ENCODE results near the gene HECTD1. TPM values are rescaled to one million over a fixed set of nuclear protein-coding genes. Genes with fewer than 3 reads are reported as not detected.

The HECTD1 gene
- polyA plus RNA-seq, 1 of the 3 experiments (the other 2 are of a cell fraction), result 43.2 TPM

DNA sequence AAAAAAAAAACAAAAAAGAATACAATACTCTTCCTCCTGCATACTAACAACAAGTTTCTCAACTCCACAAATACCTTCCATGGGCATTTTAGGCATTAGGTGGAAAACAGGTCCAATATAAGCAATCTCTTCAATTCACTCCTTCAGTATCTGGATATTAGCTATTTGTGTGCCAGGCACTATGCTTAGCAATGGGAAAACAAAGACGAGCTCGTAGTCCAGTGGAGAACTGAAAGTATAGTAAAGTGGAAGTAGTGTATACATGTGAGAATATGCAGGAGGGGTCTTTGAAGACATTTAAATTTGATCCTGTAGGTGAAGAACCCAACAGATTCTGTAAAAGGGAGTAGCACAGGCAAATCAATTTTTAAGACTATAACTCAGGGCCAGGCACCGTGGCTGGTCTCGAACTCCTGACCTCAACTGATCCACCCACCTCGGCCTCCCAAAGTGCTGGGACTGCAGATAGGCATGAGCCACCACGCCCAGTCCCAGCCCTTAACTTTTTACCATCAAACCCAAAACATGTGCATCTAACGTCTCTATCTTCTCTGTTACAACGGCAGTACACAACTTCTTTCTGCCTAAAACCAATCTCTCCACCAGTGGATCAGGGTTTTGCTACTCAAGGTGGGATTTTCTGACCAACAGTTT is 10.6 kb downstream of the HECTD1 start:
- ChIA-PET CTCF (no interaction called here), POLR2A (interaction anchor here (0.7 kb wide), 1 partner anchor 27 kb away, joined by 3 read pairs; no protein-coding TSS in a partner anchor)
- H3K9ac ChIP-seq, result no peak overlapping the region
- no peak for DNase-seq
- peaks cover 58% of the 10 kb centered on the region for H3F3A ChIP-seq (replicated peaks; ENCODE audit: insufficient read depth)
- H3K9me3 ChIP-seq, result no peaks in the 10 kb centered on the region
- peaks cover 0 to 31% of the 10 kb centered on the region in 2 experiments; a peak in 3 of 4 replicates for H3K4me1 ChIP-seq (ENCODE audit: control insufficient read depth in 1 of 2, insufficient read depth in 2 of 2, low read depth in 1 of 2, low read length in 1 of 2)
- H3K27me3 ChIP-seq (ENCODE audit: insufficient read depth), result no peaks in the 10 kb centered on the region
- WGBS (ENCODE audit: low lambda C conversion rate), result 96% methylated on average over 8 of the region's 8 CpGs
- peak overlapping the region in 1 of 2 experiments; percentile 91; a peak in 2 of 4 replicates for H3K27ac ChIP-seq (ENCODE audit: low read depth in 2 of 2, low read length in 1 of 2)
- H2AFZ ChIP-seq (ENCODE audit: low read depth), result no peak overlapping the region
- no peak overlapping the region for H3K4me2 ChIP-seq
- no peak overlapping the region for H3K4me3 ChIP-seq (ENCODE audit: low read depth in 2 of 2, low read length in 1 of 2)
- TF ChIP-seq EP300 (IDR thresholded peaks at IDR 0.05; ENCODE audit: borderline replicate concordance in 1 of 2, low read depth in 1 of 2, low read length in 1 of 2), result no peak
- no peaks in the 10 kb centered on the region for H3K9me2 ChIP-seq
- H3K36me3 ChIP-seq (replicated peaks in 1 of 2; ENCODE audit: control insufficient read depth in 1 of 2, insufficient read depth in 2 of 2, low read length in 1 of 2), result peaks cover 0 to 45% of the 10 kb centered on the region in 2 experiments
- H3K79me2 ChIP-seq (ENCODE audit: insufficient read depth), result peaks cover 83% of the 10 kb centered on the region
- peaks cover 31% of the 10 kb centered on the region for H4K20me1 ChIP-seq (ENCODE audit: insufficient read depth)

DNA sequence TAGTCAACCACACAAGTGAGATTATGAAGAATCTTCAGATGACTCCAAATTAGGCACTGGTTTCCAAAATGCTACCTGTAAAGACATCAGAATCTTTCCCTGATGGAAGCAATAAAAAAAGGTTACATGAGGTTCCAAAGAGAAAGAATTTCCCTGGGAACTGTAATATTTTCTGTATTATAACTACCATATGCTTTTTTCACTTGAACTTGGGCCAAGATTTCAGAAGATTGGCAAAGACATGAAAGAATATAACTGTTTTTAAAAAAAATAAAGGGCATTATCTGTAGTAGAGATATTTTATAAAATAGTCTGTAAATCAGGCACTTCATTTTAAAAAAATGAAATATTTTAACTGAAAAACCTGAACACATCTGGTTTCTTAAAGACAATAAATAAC is 12.9 kb downstream of the HECTD1 start:
- H3K4me2 ChIP-seq, result peak overlapping the region; percentile 69; the same call in 1 of the 2 replicates
- peaks cover 45% of the 10 kb centered on the region for H3F3A ChIP-seq (replicated peaks; ENCODE audit: insufficient read depth)
- ChIA-PET POLR2A (interaction anchor here (1.1 kb wide), 1 partner anchor 13 kb away, joined by 3 read pairs; the partner anchor contains the start of gene HECTD1), CTCF (interaction anchor here (1.1 kb wide), 1 partner anchor 13 kb away, joined by 4 read pairs; the partner anchor contains the start of gene HECTD1)
- H2AFZ ChIP-seq (ENCODE audit: low read depth), result no peak overlapping the region
- DNase-seq, result no peak
- no peaks in the 10 kb centered on the region for H3K9me2 ChIP-seq
- peaks cover 34% of the 10 kb centered on the region for H4K20me1 ChIP-seq (ENCODE audit: insufficient read depth)
- no peak overlapping the region for H3K4me3 ChIP-seq (ENCODE audit: low read depth in 2 of 2, low read length in 1 of 2)
- peak overlapping the region; percentile 11; the same call in 1 of the 2 replicates for H3K9ac ChIP-seq
- peaks cover 0 to 23% of the 10 kb centered on the region in 2 experiments; a peak in 3 of 4 replicates for H3K4me1 ChIP-seq (ENCODE audit: control insufficient read depth in 1 of 2, insufficient read depth in 2 of 2, low read depth in 1 of 2, low read length in 1 of 2)
- peak overlapping the region; percentile 25 to 91; a peak in 3 of 4 replicates for H3K27ac ChIP-seq (ENCODE audit: low read depth in 2 of 2, low read length in 1 of 2)
- peaks cover 85% of the 10 kb centered on the region for H3K79me2 ChIP-seq (ENCODE audit: insufficient read depth)
- no peaks in the 10 kb centered on the region for H3K27me3 ChIP-seq (ENCODE audit: insufficient read depth)
- TF ChIP-seq ELF1 (IDR thresholded peaks at IDR 0.05) (no peak), TCF12 (IDR thresholded peaks at IDR 0.05) (peak; percentile 29), NFIC (IDR thresholded peaks at IDR 0.05; ENCODE audit: borderline replicate concordance) (peak; percentile 53; the same call in 1 of the 2 replicates)
- peaks cover 0 to 39% of the 10 kb centered on the region in 2 experiments for H3K36me3 ChIP-seq (replicated peaks in 1 of 2; ENCODE audit: control insufficient read depth in 1 of 2, insufficient read depth in 2 of 2, low read length in 1 of 2)
- no peaks in the 10 kb centered on the region for H3K9me3 ChIP-seq

DNA sequence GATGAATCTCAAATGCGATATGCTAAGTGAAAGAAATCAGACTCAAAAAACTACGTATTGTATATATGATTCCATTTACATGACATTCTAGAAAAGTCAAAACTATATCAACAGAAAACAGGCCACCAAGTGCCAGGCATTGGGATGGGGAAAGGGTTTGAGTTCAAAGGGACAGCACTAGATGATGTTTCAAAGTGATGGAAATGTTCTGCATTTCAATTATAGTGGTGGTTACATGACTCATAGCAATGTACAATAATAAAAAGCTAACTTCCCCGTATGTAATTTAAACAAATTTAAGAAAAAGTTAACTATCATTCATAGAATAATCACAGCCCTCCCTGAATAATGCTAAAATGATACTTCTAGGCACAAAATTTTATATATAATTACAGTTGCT is 13.5 kb downstream of the HECTD1 start:
- ChIA-PET CTCF (interaction anchor here (1.1 kb wide), 1 partner anchor 14 kb away, joined by 4 read pairs; the partner anchor contains the start of gene HECTD1), POLR2A (no interaction called here)
- H3K9me2 ChIP-seq, result no peaks in the 10 kb centered on the region
- 63% methylated on average over 3 of the region's 3 CpGs for WGBS (ENCODE audit: low lambda C conversion rate)
- H3K4me3 ChIP-seq (ENCODE audit: low read depth in 2 of 2, low read length in 1 of 2), result no peak overlapping the region
- H2AFZ ChIP-seq (ENCODE audit: low read depth), result no peak overlapping the region
- H3K27me3 ChIP-seq (ENCODE audit: insufficient read depth), result no peaks in the 10 kb centered on the region
- peaks cover 0 to 39% of the 10 kb centered on the region in 2 experiments for H3K36me3 ChIP-seq (replicated peaks in 1 of 2; ENCODE audit: control insufficient read depth in 1 of 2, insufficient read depth in 2 of 2, low read length in 1 of 2)
- DNase-seq, result no peak
- H3K27ac ChIP-seq (ENCODE audit: low read depth in 2 of 2, low read length in 1 of 2), result peak overlapping the region; percentile 25 to 91; a peak in 3 of 4 replicates
- H3F3A ChIP-seq (replicated peaks; ENCODE audit: insufficient read depth), result peaks cover 45% of the 10 kb centered on the region
- H3K9me3 ChIP-seq, result no peaks in the 10 kb centered on the region
- peaks cover 85% of the 10 kb centered on the region for H3K79me2 ChIP-seq (ENCODE audit: insufficient read depth)
- TF ChIP-seq, protein P1, sequence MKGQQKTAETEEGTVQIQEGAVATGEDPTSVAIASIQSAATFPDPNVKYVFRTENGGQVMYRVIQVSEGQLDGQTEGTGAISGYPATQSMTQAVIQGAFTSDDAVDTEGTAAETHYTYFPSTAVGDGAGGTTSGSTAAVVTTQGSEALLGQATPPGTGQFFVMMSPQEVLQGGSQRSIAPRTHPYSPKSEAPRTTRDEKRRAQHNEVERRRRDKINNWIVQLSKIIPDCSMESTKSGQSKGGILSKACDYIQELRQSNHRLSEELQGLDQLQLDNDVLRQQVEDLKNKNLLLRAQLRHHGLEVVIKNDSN (IDR thresholded peaks at IDR 0.05; ENCODE audit: borderline replicate concordance, low read depth), result no peak
- no peak for TF ChIP-seq EZH2phosphoT487 (IDR thresholded peaks at IDR 0.05; ENCODE audit: borderline replicate concordance, low read depth)
- TF ChIP-seq, protein P2, sequence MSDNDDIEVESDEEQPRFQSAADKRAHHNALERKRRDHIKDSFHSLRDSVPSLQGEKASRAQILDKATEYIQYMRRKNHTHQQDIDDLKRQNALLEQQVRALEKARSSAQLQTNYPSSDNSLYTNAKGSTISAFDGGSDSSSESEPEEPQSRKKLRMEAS (IDR thresholded peaks at IDR 0.05; ENCODE audit: low read depth), result no peak
- TF ChIP-seq, protein P3, sequence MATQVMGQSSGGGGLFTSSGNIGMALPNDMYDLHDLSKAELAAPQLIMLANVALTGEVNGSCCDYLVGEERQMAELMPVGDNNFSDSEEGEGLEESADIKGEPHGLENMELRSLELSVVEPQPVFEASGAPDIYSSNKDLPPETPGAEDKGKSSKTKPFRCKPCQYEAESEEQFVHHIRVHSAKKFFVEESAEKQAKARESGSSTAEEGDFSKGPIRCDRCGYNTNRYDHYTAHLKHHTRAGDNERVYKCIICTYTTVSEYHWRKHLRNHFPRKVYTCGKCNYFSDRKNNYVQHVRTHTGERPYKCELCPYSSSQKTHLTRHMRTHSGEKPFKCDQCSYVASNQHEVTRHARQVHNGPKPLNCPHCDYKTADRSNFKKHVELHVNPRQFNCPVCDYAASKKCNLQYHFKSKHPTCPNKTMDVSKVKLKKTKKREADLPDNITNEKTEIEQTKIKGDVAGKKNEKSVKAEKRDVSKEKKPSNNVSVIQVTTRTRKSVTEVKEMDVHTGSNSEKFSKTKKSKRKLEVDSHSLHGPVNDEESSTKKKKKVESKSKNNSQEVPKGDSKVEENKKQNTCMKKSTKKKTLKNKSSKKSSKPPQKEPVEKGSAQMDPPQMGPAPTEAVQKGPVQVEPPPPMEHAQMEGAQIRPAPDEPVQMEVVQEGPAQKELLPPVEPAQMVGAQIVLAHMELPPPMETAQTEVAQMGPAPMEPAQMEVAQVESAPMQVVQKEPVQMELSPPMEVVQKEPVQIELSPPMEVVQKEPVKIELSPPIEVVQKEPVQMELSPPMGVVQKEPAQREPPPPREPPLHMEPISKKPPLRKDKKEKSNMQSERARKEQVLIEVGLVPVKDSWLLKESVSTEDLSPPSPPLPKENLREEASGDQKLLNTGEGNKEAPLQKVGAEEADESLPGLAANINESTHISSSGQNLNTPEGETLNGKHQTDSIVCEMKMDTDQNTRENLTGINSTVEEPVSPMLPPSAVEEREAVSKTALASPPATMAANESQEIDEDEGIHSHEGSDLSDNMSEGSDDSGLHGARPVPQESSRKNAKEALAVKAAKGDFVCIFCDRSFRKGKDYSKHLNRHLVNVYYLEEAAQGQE (IDR thresholded peaks at IDR 0.05; ENCODE audit: low read depth, low read length), result no peak
- TF ChIP-seq, protein P4, sequence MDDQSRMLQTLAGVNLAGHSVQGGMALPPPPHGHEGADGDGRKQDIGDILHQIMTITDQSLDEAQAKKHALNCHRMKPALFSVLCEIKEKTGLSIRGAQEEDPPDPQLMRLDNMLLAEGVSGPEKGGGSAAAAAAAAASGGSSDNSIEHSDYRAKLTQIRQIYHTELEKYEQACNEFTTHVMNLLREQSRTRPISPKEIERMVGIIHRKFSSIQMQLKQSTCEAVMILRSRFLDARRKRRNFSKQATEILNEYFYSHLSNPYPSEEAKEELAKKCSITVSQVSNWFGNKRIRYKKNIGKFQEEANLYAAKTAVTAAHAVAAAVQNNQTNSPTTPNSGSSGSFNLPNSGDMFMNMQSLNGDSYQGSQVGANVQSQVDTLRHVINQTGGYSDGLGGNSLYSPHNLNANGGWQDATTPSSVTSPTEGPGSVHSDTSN (IDR thresholded peaks at IDR 0.05), result peak; percentile 8; the same call in 1 of the 2 replicates
- no peak for TF ChIP-seq MXI1 (IDR thresholded peaks at IDR 0.05; ENCODE audit: low read depth, low read length)
- no peak for TF ChIP-seq RAD21 (IDR thresholded peaks at IDR 0.05; ENCODE audit: low read length)
- peak; percentile 41; the same call in 1 of the 2 replicates for TF ChIP-seq FOSL2 (IDR thresholded peaks at IDR 0.05; ENCODE audit: borderline replicate concordance, low read depth)
- no peak for TF ChIP-seq SMC3 (IDR thresholded peaks at IDR 0.05; ENCODE audit: low read depth, low read length)
- TF ChIP-seq JUND (IDR thresholded peaks at IDR 0.05), result peak; percentile 28; the same call in 1 of the 2 replicates
- H3K4me1 ChIP-seq (ENCODE audit: control insufficient read depth in 1 of 2, insufficient read depth in 2 of 2, low read depth in 1 of 2, low read length in 1 of 2), result peaks cover 0 to 23% of the 10 kb centered on the region in 2 experiments; a peak in 3 of 4 replicates
- H4K20me1 ChIP-seq (ENCODE audit: insufficient read depth), result peaks cover 37% of the 10 kb centered on the region
- H3K9ac ChIP-seq, result peak overlapping the region; percentile 11; the same call in 1 of the 2 replicates
- H3K4me2 ChIP-seq, result peak overlapping the region; percentile 69; the same call in 1 of the 2 replicates
